Activated naive CD4-positive, alpha-beta T cell treated with anti-CD3 and anti-CD28 coated beads, Interleukin-2, amount 50 U/mL, for 24 hours (primary cell): ENCODE results near the gene LRRC8A.
A peak's percentile ranks its signal among the peaks of the same experiment; 100 is the strongest.
"Not testable (repeated sequence)": the region's sequence is repeated elsewhere in the genome, so short reads cannot be mapped to it uniquely, and the experiment has no call there.

Experiments used
- H3K27ac Mint-ChIP-seq: one replicate; pipeline ENCODE4 v1.8.0; 2021; ENCODE audit warnings: mild to moderate bottlenecking, mixed read lengths
- H3K27me3 Mint-ChIP-seq: one replicate; pipeline ENCODE4 v1.8.0; 2021; ENCODE audit warnings: mixed read lengths
- H3K36me3 Mint-ChIP-seq: one replicate; pipeline ENCODE4 v1.8.0; 2021; ENCODE audit warnings: mixed read lengths
- H3K4me1 Mint-ChIP-seq: one replicate; pipeline ENCODE4 v1.8.0; 2021; ENCODE audit warnings: mixed read lengths
- H3K4me3 Mint-ChIP-seq: one replicate; pipeline ENCODE4 v1.8.0; 2021; ENCODE audit warnings: mild to moderate bottlenecking, mixed read lengths
- H3K9me3 Mint-ChIP-seq: one replicate; pipeline ENCODE4 v1.8.0; 2021; ENCODE audit warnings: mixed read lengths

Gene LRRC8A

GRCh38 chr9:128921881-128922763 is 40.2 kb downstream of the LRRC8A start:
- Mint-ChIP-seq H3K27me3 (no peaks in the 10 kb centered on the region), H3K36me3 (peaks cover 2% of the 10 kb centered on the region), H3K9me3 (no peaks in the 10 kb centered on the region), H3K4me1 (peaks cover 16% of the 10 kb centered on the region), H3K4me3 (peak overlapping the region; percentile 33), H3K27ac (peak overlapping the region; percentile 68)

GRCh38 chr9:128923493-128923883 is 41.6 kb downstream of the LRRC8A start:
- Mint-ChIP-seq H3K27me3 (no peaks in the 10 kb centered on the region), H3K27ac (no peak overlapping the region), H3K4me1 (peaks cover 26% of the 10 kb centered on the region), H3K36me3 (no peaks in the 10 kb centered on the region), H3K4me3 (no peak overlapping the region), H3K9me3 (no peaks in the 10 kb centered on the region)

- Mint-ChIP-seq H3K4me3 (no peak overlapping the region), H3K4me1 (peaks cover 15% of the 10 kb centered on the region), H3K27ac (peak overlapping the region; percentile 33), H3K36me3 (no peaks in the 10 kb centered on the region), H3K9me3 (no peaks in the 10 kb centered on the region), H3K27me3 (no peaks in the 10 kb centered on the region)
Observed at GRCh38 chr9:128927731-128928411, 45.9 kb downstream of the LRRC8A start.

GRCh38 chr9:128928624-128929023 is 46.7 kb downstream of the LRRC8A start:
- Mint-ChIP-seq H3K4me1 (peaks cover 15% of the 10 kb centered on the region), H3K27me3 (no peaks in the 10 kb centered on the region), H3K27ac (no peak overlapping the region), H3K4me3 (no peak overlapping the region), H3K9me3 (no peaks in the 10 kb centered on the region), H3K36me3 (no peaks in the 10 kb centered on the region)

- H3K4me3 Mint-ChIP-seq: no peak overlapping the region
- no peaks in the 10 kb centered on the region for H3K9me3 Mint-ChIP-seq
- no peaks in the 10 kb centered on the region for H3K36me3 Mint-ChIP-seq
- no peak overlapping the region for H3K27ac Mint-ChIP-seq
- H3K4me1 Mint-ChIP-seq: peaks cover 15% of the 10 kb centered on the region
- no peaks in the 10 kb centered on the region for H3K27me3 Mint-ChIP-seq
Observed at GRCh38 chr9:128929560-128929959, 47.6 kb downstream of the LRRC8A start.

- H3K9me3 Mint-ChIP-seq: no peaks in the 10 kb centered on the region
- no peaks in the 10 kb centered on the region for H3K27me3 Mint-ChIP-seq
- H3K4me3 Mint-ChIP-seq: no peak overlapping the region
- H3K4me1 Mint-ChIP-seq: no peaks in the 10 kb centered on the region
- no peak overlapping the region for H3K27ac Mint-ChIP-seq
- H3K36me3 Mint-ChIP-seq: no peaks in the 10 kb centered on the region
Observed at GRCh38 chr9:128933731-128934130, 51.8 kb downstream of the LRRC8A start.

- Mint-ChIP-seq H3K4me1 (no peaks in the 10 kb centered on the region), H3K36me3 (no peaks in the 10 kb centered on the region), H3K27me3 (no peaks in the 10 kb centered on the region), H3K27ac (no peak overlapping the region), H3K9me3 (no peaks in the 10 kb centered on the region), H3K4me3 (no peak overlapping the region)
Observed at GRCh38 chr9:128936171-128936865, 54.4 kb downstream of the LRRC8A start.

GRCh38 chr9:128937310-128938165 is 55.6 kb downstream of the LRRC8A start:
- no peaks in the 10 kb centered on the region for H3K4me1 Mint-ChIP-seq
- H3K27me3 Mint-ChIP-seq: no peaks in the 10 kb centered on the region
- no peaks in the 10 kb centered on the region for H3K36me3 Mint-ChIP-seq
- H3K9me3 Mint-ChIP-seq: no peaks in the 10 kb centered on the region
- no peak overlapping the region for H3K4me3 Mint-ChIP-seq
- peak overlapping the region; percentile 46 for H3K27ac Mint-ChIP-seq

GRCh38 chr9:128940271-128940921 is 58.5 kb downstream of the LRRC8A start:
- Mint-ChIP-seq H3K27ac (no peak overlapping the region), H3K4me3 (no peak overlapping the region), H3K27me3 (no peaks in the 10 kb centered on the region), H3K4me1 (peaks cover under 1% of the 10 kb centered on the region), H3K36me3 (no peaks in the 10 kb centered on the region), H3K9me3 (no peaks in the 10 kb centered on the region)

- no peak overlapping the region for H3K27ac Mint-ChIP-seq
- peaks cover 5% of the 10 kb centered on the region for H3K36me3 Mint-ChIP-seq
- H3K27me3 Mint-ChIP-seq: no peaks in the 10 kb centered on the region
- no peaks in the 10 kb centered on the region for H3K9me3 Mint-ChIP-seq
- H3K4me1 Mint-ChIP-seq: peaks cover 8% of the 10 kb centered on the region
- no peak overlapping the region for H3K4me3 Mint-ChIP-seq
Observed at GRCh38 chr9:128940946-128941755, 59.2 kb downstream of the LRRC8A start.

- Mint-ChIP-seq H3K9me3 (no peaks in the 10 kb centered on the region), H3K36me3 (peaks cover 9% of the 10 kb centered on the region), H3K27ac (no peak overlapping the region), H3K27me3 (no peaks in the 10 kb centered on the region), H3K4me1 (peaks cover 24% of the 10 kb centered on the region), H3K4me3 (no peak overlapping the region)
Observed at GRCh38 chr9:128943832-128944620, 62.1 kb downstream of the LRRC8A start.

GRCh38 chr9:128944966-128945365 is 63.0 kb downstream of the LRRC8A start:
- not testable (repeated sequence) for H3K27ac Mint-ChIP-seq, H3K36me3 Mint-ChIP-seq, H3K9me3 Mint-ChIP-seq, H3K4me3 Mint-ChIP-seq, H3K27me3 Mint-ChIP-seq
- H3K4me1 Mint-ChIP-seq: peaks cover 24% of the 10 kb centered on the region

- Mint-ChIP-seq H3K27ac (peak overlapping the region; percentile 97), H3K4me3 (peak overlapping the region; percentile 89), H3K36me3 (peaks cover 9% of the 10 kb centered on the region), H3K9me3 (no peaks in the 10 kb centered on the region), H3K27me3 (no peaks in the 10 kb centered on the region), H3K4me1 (peaks cover 24% of the 10 kb centered on the region)
Observed at GRCh38 chr9:128945798-128946501, 64.0 kb downstream of the LRRC8A start.
